Right atrium auricular region (tissue), 2 donors: ENCODE data around the gene PNPLA5. TPM values are rescaled to one million over a fixed set of nuclear protein-coding genes. Genes with fewer than 3 reads are reported as not detected.

ENCODE experiments used
- DNase-seq: peaks from one replicate; pipeline ENCODE4 v3.0.0-alpha.2; 2019; ENCODE audit warnings: low spot score
- H3K27ac ChIP-seq, 2 donors: fragments of 200-600 bp; sonication (generic); 1 replicate in 1 of 2; 2 replicates in 1 of 2; pipeline ENCODE4 v1.5.1; 2016 to 2019
- H3K27me3 ChIP-seq, 2 donors: fragments of 200-600 bp; sonication (generic); one replicate each; pipeline versions ENCODE4 v1.5.1 to v1.6.0; 2017 to 2019
- H3K36me3 ChIP-seq: fragments of 200-600 bp; sonication (generic); one replicate; pipeline ENCODE4 v1.5.1; 2016
- H3K4me1 ChIP-seq, 2 donors: fragments of 200-600 bp; sonication (generic); one replicate each; pipeline versions ENCODE4 v1.5.1 to v1.6.0; 2017 to 2019
- H3K4me3 ChIP-seq, 2 donors: fragments of 200-600 bp; sonication (generic); 1 replicate in 1 of 2; 2 replicates in 1 of 2; pipeline ENCODE4 v1.5.1; 2017 to 2019; ENCODE audit warnings: mild to moderate bottlenecking in 1 of 2, moderate library complexity in 1 of 2
- H3K9me3 ChIP-seq, 2 donors: fragments of 200-600 bp; sonication (generic); one replicate each; pipeline ENCODE4 v1.5.1; 2019
- CTCF ChIP-seq, 2 donors: fragments of 200-600 bp; sonication (generic); IDR thresholded peaks; one replicate each; pipeline ENCODE4 v1.5.1; 2019; ENCODE audit warnings: antibody characterized with exemption in 2 of 2
- total RNA-seq, 2 donors: library from RNA; depleted of rRNA; stranded (reverse); fragments of >200 nt; gene quantifications; one replicate each; pipeline ENCODE4 v1.1.0, GENCODE V29; 2016

The PNPLA5 gene
- total RNA-seq, 2 donors from 2014 or later, result not detected

- Histone ChIP-seq H3K27me3 (peaks cover 0 to 5% of the 10 kb centered on the region in 2 donors), H3K9me3 (peaks cover 0 to 14% of the 10 kb centered on the region in 2 donors), H3K36me3 (no peaks in the 10 kb centered on the region), H3K4me3 (no peak overlapping the region), H3K4me1 (peaks cover 0 to 5% of the 10 kb centered on the region in 2 donors), H3K27ac (no peak overlapping the region)
- no peak for DNase-seq
- no peak for TF ChIP-seq CTCF (IDR thresholded peaks at IDR 0.05)
These were observed 31.7 kb downstream of the PNPLA5 start for GRCh38 chr22:43860126-43860525.

- Histone ChIP-seq H3K27me3 (peaks cover 0 to 5% of the 10 kb centered on the region in 2 donors), H3K4me1 (peaks cover 0 to 5% of the 10 kb centered on the region in 2 donors), H3K9me3 (peaks cover 0 to 14% of the 10 kb centered on the region in 2 donors), H3K36me3 (no peaks in the 10 kb centered on the region), H3K27ac (no peak overlapping the region), H3K4me3 (no peak overlapping the region)
- no peak for TF ChIP-seq CTCF (IDR thresholded peaks at IDR 0.05)
- DNase-seq, result no peak
These were observed 32.2 kb downstream of the PNPLA5 start for GRCh38 chr22:43859621-43860020.

GRCh38 chr22:43859176-43859575 lies 32.6 kb downstream of the PNPLA5 start:
- Histone ChIP-seq H3K27me3 (peaks cover 0 to 5% of the 10 kb centered on the region in 2 donors), H3K4me3 (no peak overlapping the region), H3K9me3 (peaks cover 0 to 14% of the 10 kb centered on the region in 2 donors), H3K4me1 (peaks cover 0 to 5% of the 10 kb centered on the region in 2 donors), H3K27ac (no peak overlapping the region), H3K36me3 (no peaks in the 10 kb centered on the region)
- TF ChIP-seq CTCF (IDR thresholded peaks at IDR 0.05), result no peak
- no peak for DNase-seq

- peaks cover 0 to 5% of the 10 kb centered on the region in 2 donors for H3K27me3 ChIP-seq
- H3K4me1 ChIP-seq, result peaks cover 0 to 5% of the 10 kb centered on the region in 2 donors
- H3K4me3 ChIP-seq, result no peak overlapping the region
- H3K27ac ChIP-seq, result no peak overlapping the region
- no peaks in the 10 kb centered on the region for H3K36me3 ChIP-seq
- DNase-seq, result no peak
- peaks cover 0 to 14% of the 10 kb centered on the region in 2 donors for H3K9me3 ChIP-seq
- TF ChIP-seq CTCF (IDR thresholded peaks at IDR 0.05), result no peak
These were observed 33.5 kb downstream of the PNPLA5 start for GRCh38 chr22:43858156-43858895.

- H3K36me3 ChIP-seq, result no peaks in the 10 kb centered on the region
- no peak for DNase-seq
- no peak overlapping the region for H3K27ac ChIP-seq
- no peak for TF ChIP-seq CTCF (IDR thresholded peaks at IDR 0.05)
- peaks cover 0 to 5% of the 10 kb centered on the region in 2 donors for H3K4me1 ChIP-seq
- H3K4me3 ChIP-seq, result no peak overlapping the region
- peaks cover 0 to 14% of the 10 kb centered on the region in 2 donors for H3K9me3 ChIP-seq
- peaks cover 0 to 5% of the 10 kb centered on the region in 2 donors for H3K27me3 ChIP-seq
These were observed 34.4 kb downstream of the PNPLA5 start for GRCh38 chr22:43857367-43857766.
